ENCODE results near the gene ZNF827.

DNA sequence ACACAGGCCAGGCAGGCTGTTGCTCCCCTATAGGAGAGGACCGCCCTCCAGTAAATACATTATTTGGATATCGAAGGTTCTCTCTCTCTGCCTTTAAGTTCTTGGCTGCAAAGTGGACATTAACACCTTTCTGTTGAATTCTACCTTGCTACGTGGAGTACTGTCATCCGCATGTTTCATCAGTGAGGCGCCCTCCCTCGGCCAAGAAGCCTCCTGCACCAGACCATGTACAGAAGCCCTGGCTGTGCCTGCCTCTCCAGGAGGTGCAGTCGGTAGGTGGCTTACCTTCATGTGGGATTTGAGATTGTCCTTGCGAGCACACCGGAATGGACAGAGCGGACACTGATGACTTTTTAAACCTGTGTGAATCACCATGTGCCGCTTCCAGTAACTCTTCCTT lies 46.7 kb downstream of the ZNF827 start:
- TF ChIP-seq, protein P1, sequence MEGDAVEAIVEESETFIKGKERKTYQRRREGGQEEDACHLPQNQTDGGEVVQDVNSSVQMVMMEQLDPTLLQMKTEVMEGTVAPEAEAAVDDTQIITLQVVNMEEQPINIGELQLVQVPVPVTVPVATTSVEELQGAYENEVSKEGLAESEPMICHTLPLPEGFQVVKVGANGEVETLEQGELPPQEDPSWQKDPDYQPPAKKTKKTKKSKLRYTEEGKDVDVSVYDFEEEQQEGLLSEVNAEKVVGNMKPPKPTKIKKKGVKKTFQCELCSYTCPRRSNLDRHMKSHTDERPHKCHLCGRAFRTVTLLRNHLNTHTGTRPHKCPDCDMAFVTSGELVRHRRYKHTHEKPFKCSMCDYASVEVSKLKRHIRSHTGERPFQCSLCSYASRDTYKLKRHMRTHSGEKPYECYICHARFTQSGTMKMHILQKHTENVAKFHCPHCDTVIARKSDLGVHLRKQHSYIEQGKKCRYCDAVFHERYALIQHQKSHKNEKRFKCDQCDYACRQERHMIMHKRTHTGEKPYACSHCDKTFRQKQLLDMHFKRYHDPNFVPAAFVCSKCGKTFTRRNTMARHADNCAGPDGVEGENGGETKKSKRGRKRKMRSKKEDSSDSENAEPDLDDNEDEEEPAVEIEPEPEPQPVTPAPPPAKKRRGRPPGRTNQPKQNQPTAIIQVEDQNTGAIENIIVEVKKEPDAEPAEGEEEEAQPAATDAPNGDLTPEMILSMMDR (conservative IDR thresholded peaks at IDR 0.05; ENCODE audit: low read length), result no peak
- no peak for TF ChIP-seq EZH2phosphoT487 (IDR thresholded peaks at IDR 0.05; ENCODE audit: borderline replicate concordance)

Measured in Loucy (cell line).